ENCODE results near the gene TBX15. TPM values are rescaled to one million over a fixed set of nuclear protein-coding genes. Genes with fewer than 3 reads are reported as not detected.

The TBX15 gene
- total and polyA plus RNA-seq, 8 donors = 0.05 to 0.14 (median 0.09) TPM; not detected in 3

Other genes starting within 250 kb of the TBX15 start
- gene WARS2, start 152.3 kb upstream of the TBX15 start, total RNA-seq = 10 to 100 TPM in 3 of 6 donors, 1 to 10 TPM in 3; 8.0 to 14.0 (median 11.4) TPM
- gene WARS2, start 152.3 kb upstream of the TBX15 start, polyA plus RNA-seq = 1 to 10 TPM; 3.4 to 3.6 TPM

Measured in pancreas (tissue), 8 donors.